Stimulated activated CD8-positive, alpha-beta memory T cell treated with anti-CD3 and anti-CD28 coated beads, Interleukin-4, amount 100 ng/mL, for 48 hours (primary cell): ENCODE data around the gene COL9A2.
"Not testable (repeated sequence)": the region's sequence is repeated elsewhere in the genome, so short reads cannot be mapped to it uniquely, and the experiment has no call there.

Source experiments
- DNase-seq: peaks from one replicate; pipeline ENCODE4 v3.0.0-alpha.2; 2020

The COL9A2 gene

DNA sequence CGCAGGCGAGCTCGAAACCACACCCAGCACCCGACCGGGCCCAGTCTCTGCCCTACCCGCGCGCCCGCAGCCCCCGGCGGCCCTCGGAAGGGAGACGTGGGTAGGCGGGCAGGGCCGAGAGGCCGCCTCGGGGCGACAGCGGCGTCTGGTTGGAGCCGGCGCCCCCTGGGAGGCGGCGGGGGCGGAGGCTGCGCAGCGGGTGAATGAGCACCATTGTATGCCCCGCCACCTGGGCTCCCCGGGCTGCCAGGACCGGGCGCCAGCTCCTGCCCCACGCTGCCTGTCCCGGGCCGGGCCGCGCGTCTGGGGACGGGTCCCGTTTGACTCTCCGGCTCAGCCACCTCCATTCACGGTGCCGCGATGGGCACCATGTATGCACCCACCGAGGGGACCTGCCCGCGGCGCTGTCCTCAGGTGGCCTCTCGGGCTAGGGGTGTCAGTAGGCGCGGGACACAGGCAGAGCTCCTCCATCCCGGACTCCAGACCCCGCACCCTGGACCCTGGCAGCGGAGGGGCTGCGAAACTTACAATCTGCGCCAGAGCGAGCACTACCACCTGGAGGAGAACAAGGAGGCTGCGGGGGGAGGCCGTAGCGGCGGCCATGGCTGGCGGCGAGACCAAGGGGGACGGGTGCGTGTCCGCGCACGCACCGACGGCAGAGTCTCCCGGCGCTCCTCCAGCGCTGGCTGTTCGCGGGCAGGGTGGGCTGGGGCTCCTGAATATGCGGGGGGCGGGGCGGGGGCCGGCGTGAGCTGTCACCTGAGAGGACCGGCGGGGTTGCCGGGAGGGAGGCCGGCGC is at the start of gene COL9A2:
TSS of gene COL9A2 (minus strand) at position 692 of the 799 bp plus-strand sequence. CDS start at position 603, 89 bp downstream.
- peak; percentile 69 for DNase-seq

DNA sequence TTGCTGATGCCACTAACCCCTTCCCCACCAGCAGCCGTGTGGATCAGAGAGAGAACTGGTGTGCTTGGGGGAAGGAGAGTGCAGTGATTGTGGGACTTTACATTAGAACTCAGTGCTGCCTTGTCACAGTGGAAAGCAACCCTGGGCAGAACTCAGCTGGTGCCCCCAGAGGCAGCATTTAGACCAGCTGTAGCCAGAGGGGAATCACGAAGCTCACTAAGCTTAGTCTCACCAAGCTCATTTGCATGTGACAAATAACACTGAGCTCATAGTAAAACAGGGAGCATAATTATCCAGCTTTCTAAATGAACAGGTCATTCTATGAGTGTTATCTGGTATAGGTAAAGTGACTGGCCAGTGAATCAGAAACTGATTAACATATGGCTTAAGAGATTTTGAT is 46.6 kb upstream of the COL9A2 start:
- no peak for DNase-seq

DNA sequence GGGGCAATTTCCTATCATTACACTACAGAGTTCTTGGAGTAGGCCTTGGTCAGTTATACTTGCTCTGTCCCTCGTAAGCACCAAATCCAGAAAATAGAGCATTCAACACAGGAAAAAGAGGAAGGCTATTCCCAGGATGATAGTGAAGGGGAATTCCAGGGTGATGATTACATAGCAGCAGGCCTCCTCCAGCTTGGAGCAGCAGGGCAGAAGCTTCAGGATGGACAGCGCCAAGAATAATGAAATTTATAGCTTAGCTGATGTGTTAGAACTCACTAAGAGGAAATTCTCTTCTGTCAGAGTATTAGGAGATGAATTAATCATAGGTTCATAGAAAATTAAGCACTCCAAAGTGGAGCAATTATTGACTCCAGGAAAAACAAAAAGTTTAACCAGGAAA is 45.6 kb upstream of the COL9A2 start:
- no peak for DNase-seq

DNA sequence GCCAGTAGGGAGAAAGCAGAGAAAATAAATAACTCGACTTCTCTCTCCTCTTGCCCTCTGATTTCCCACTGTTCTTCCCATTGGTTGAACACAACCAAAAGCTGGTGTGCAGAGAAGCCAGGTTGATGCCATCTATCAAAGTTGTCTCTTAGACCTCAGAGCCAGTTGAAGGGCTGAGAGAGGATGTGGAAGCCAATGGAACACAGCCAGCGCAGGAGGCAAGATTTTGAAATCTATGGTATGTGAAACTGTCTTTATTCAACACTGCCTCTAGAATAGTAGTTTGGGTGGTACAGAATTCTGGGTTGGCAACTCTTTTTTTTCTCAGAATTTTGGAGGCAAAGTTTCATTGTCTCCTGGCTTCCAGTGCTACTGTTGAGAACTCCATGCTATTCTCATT is 45.1 kb upstream of the COL9A2 start:
- no peak for DNase-seq

DNA sequence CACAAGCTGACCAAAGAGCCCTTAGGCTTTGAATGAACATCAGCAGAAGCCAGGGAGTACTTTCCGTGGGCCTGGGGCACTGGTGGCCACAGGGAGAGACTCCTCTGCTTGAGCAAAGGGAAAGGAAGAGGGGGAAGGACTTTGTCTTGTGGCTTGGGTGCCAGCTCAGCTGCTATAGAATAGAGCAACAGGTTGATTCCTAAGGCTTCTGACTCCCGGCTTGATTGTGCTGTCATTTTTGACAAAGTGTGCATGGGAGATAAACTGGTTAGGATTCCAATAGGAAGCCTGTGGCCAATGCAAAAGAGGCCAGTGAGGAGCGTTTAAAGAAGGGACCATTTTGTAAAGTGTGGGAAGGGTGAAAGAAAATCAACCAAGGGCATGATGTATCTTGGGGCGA is 44.6 kb upstream of the COL9A2 start:
- DNase-seq: no peak

DNA sequence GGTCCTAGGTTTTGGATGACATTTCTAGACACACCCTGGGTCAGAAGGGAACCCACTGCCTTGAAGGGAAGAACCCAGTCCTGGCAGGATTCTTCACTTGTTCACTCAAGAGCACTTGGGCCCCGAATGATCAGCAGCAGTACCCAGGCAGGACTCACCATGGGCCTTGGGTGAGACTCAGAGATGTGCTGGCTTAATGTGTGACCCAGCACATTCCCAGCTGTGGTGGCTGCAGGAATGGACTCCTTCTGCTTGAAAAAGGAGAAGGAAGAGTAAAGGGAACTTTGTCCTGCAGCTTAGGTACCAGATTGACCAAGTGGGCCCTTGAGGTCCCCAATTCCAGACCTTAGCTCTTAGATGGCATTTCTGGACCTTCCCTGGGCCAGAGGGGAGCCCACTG is 44.1 kb upstream of the COL9A2 start:
- DNase-seq: no peak

DNA sequence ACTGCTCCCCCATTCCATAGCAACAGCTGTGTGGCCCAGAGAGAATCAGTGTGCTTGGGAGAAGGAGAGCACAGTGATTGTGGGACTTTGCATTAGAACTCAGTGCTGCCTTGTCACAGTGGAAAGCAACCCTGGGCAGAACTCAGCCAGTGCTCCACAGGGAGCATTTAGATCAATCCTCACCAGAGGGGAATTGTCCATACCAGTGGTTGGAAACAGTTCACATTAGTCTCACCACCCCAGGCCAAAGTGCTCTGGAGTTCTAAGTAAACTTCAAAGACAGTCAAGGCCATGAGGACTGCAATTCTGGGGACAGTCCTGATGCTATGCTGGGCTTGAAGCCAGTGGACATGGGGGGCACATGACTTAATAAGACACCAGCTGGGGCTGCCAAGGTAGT is 43.5 kb upstream of the COL9A2 start:
- DNase-seq: no peak

DNA sequence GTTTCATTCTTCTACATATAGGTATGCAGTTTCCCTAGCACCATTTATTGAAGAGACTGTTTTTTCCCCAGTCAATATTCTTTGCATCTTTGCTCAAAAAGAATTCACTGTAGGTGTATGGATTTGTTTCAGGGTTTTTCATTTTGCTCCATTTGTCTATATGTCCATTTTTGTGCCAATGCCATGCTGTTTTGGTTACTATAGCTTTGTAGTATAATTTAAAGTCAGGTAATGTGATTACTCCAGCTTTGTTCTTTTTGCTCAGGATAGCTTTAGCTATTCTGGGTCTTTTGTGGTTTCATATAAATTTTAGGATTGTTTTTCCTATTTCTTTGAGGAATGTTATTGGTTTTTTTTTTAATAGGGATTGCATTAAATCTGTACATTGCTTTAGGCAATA is 40.5 kb upstream of the COL9A2 start:
- no peak for DNase-seq

DNA sequence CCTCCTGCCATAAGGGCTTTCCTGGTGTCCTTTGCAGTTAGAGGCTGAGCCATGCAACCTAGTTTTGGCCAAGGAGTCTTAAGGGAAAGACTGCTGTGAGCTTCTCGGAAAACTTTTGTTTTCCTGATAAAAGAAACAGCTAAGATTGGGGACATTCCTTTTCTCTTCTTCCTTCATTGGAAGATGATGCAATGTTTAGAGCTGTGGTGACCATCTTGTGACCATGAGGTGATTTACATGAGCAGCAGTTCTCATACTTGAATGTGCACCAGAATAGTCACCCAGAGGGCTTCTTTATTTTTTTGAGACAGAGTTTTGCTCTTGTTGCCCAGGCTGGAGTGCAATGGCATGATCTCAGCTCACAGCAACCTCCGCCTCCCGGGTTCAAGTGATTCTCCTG is 36.0 kb upstream of the COL9A2 start:
- no peak for DNase-seq

DNA sequence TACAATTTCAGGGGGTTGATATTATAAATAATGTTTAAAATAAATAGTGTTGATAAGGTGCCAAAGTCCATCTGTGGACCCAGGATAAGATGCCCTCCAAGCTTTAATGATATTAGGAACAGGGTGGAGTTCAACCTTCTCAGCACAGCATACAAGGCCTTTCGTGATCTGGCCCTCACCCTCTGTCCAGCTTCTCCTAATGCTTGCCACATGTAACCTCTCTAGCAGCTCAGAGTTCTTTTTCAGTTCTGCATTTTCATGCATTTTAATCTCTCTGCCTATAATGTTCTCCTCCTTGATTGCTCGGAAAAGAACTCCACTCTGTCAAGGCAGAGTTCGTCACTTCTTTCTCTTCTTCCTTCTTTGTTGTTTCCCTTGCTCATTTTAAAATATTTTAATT is 35.0 kb upstream of the COL9A2 start:
- DNase-seq: no peak

DNA sequence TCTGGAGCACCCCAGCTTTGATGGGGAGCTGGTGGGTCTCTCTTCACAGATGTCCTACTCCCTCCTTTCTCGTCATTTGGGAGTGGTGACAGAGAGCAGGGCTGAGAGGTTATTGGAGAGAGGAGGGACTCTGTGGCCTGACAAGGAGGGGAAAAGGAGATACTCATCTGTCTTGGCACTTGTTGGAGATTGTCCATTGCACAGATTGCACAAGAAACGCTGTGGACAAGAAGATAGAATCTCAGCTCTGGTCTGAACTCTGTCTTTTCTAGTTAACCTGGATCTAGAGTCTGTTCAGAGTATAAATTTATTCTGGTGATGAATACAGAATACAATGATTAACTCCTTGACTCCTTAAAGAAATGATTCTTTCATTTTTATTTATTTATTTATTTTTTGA is 34.0 kb upstream of the COL9A2 start:
- no peak for DNase-seq

DNA sequence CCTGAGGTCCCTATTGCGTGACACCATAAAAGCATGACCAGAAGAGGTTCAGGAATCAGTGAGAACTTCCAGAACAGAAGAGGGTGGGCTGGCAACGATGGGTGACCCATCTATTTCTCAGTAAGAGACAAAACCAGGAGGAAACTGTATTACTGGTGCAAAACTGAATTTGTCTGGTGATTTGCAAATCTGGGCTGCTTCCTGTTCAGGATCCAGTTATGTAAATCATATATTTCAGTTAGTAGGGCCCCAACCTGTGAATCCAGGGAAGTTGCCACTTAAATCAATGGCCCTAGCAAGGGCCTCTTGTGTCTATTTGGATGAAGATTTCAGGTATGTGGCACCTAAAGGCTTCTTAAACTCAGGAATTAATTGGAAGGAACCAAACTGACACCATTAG is 33.3 kb upstream of the COL9A2 start:
- no peak for DNase-seq

DNA sequence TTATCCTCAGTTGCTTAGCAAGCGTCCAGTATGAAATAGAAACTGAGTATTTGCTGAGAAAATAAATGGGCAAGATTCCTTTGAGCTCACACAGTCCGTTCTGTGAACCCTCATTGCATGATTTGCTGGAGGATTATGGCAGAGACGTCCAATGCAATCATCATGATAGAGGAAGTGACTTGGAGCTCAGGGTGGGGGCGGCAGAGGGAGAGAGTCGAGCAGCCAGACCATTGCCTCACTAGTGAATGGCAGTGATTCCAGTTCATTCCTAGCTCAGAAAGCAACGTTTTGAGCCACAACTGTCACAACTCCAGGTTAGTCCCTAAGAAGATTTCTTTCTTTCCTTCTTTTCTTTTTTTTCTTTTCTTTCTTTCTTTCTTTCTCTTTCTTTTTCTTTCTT is 27.5 kb upstream of the COL9A2 start:
- peak; percentile 45 for DNase-seq

DNA sequence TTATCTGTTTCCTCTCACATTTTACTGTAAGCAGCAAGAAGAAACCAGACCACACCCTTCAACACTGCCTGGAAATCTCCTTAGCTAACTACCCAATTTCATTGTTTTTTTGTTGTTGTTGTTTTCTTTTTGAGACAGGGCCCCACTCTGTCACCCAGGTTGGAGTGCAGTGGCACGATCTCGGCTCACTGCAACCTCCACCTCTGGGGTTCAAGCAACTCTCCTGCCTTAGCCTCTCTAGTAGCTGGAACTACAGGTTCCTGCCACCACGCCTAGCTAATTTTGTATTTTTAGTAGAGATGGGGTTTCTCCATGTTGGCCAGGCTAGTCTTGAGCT is 25.3 kb upstream of the COL9A2 start:
- DNase-seq: not testable (repeated sequence)

DNA sequence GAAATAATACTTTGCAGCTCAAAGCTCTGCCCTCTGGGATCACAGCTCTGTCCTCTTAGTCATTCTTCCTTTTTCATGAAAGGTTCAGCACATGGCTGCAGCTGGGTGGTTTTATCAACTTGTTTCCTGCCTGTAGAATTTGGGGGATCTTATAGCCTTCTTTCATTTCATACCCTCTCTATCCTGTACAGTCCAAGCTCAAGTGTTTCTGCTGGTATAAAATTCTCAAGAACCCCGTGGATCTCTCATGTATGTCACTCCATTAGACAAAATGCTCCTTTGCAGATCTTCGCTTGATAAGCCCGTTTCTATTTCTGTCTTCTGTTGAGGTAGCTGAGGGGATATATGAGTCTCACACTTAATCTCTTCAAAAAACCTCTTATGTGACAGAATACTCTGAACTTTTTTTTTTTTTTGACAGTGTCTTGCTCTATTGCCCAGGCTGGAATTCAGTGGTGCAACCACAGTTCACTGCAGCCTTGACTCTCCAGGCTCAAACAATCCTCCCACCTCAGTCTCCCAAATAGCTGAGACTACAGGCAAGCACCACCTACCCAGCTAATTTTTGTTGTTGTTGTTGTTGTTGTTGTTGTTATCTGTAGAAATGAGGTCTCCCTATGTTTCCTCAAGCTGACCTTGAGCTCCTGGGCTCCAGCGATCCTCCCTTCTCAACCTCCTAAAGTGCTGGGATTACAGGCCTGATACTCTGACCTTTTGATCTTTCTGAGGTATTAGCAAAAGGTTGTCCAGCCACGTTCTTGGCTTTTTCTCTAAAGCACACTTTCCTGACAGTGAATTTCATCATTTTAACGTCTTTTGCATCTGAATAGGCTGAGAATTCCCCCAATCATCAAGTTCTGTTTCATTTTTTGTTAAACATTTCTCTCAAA is 24.6 kb upstream of the COL9A2 start:
- no peak for DNase-seq

DNA sequence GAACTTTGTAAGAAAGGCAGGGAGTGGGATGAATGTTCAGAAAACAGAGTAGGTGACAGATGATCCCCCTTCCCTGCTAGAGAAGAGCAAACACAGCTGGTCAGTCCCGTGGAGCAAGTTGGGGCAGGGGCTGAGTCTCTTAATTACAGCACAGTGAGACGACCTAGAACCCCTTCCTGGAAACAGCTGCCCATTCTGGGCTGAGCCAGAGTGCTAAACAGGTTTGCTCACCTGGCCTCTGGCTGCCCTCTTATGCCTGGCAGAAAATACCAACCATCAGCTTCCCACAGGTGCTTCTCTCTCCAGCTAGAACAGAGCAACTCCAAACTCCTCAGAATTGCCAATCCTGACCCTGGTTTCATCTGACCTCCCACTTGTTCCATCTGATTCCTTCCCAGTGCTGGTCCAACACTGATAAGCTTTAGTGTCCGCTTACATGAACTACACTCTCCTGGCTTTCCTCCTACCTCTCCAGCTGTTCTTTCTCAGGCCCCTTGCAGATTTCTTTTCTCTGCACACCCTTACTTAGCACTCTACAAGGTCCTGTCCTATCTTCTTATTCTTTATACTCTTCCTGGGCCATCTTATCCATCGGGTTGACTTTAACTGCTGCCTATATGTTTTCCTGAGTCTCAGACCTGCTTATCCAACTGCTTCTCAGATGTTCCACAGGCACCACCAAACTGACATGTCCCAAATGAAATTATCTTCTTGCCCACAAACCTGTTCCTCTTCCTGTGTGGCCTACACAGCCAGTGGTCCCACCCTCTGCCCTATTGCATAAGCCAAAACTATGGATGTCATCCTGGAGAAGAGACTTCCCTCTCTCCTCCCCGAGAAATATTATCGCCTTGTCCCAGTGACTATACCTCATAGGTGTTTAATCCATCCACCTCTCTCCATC is 22.6 kb upstream of the COL9A2 start:
- no peak for DNase-seq

DNA sequence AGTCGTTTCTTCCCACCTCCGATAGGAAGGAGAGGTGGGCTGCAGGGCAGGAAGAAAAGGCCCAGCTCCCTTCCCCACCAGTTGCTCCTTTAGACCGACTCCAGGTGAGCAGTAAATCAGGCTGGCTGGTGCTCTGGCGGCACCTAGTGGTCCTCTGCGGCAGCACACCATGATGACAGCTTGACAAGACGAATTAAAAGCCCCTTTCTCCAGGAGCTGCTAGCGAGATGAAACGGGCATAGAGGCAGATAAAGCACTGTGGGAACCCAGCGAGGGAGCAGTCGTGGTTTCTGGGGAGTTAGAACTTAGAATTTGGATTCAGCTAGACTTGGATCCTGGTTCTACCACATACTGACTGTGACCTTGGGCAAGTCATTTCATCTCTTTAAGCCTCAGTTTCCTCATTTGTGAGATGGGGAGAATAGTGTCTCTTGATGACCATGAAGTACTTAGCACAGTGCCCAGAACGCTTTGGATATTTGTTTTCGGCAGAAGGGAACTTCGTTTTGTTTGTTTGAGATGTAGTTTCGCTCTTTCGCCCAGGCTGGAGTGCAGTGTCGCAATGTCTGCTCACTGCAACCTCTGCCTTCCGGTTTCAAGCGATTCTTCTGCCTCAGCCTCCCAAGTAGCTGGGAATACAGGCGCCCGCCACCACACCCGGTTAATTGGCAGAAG is 21.8 kb upstream of the COL9A2 start:
- DNase-seq: peak; percentile 96

DNA sequence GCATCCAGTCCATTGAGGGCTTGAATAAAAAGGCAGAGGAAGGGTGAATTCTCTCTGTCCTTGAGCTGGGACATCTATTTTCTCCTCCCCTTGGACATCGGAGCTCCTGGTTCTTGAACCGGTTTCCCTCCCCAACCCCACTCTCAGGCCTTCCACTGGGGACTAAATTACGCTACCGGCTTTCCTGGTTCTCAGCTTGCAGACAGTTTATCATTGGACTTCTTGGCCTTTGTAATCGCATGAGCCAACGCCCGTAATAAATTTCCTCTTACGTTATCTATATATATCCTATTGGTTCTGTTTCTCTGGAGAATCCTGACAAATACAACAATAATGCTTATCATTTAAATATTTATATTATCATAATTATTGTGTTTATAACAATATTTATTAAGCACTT is 20.4 kb upstream of the COL9A2 start:
- DNase-seq: no peak

DNA sequence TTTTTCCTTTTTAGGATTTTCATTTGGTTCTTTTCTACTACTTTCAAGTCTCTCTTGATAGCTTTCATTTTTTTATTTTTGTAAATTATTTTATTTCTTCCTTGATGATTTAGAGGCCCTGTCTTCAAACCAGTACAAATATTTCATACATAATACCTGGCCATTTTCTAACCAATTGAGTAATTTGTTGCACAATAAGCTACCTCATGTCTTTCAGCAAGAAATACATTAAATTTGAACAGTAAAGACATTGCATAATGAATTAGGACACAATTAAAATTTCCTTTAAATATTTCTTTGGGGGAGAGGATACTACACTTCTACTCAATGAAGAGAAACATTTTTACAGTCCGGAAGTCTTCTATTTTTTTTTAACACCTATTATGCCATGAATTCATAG is 15.6 kb upstream of the COL9A2 start:
- no peak for DNase-seq

DNA sequence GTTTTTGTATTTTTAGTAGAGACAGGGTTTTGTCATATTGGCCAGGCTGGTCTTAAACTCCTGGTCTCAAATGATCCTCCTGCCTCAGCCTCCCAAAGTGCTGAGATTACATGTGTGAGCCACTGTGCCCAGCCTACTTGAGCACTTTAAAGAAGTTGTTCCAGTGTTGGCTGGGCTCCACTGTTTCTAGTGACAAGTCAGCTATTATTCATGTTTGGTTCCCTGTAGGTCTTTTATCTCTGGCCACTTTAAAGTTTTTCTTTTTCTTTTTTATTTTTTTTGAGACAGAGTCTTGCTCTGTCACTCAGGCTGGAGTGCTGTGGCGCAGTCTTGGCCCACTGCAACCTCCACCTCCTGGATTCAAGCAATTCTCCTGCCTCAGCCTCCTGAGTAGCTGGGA is 14.3 kb upstream of the COL9A2 start:
- DNase-seq: not testable (repeated sequence)

DNA sequence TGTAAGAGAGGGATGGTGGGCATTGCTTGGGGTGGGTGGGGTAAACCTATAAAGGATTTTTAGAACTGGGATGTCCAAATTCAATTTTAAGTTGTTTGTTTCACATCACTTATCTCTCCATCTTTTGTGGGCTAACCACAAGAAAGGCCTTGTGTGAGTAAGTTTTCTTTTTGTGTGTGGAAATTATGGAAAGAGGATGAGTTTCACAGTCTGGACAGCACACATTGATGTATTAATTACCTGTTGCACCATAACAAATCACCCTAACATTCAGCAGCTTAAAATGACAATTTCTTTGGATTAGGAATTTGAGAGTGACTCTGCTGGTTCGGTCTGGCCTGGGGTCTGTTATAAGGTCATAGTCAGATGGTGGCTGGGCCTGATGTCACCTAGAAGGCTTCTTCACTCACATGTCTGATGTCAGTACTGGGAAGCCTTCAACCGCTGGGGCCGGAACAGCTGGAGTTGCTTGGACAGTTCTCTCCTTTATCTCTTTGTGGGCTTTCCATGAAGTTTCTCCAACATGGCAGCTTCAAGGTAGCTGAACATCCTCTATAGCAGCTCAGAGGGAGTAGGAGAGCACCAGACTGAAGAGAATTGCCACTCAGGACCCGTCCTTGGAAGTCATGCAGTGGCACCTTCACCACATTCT is 2.0 kb upstream of the COL9A2 start:
- no peak for DNase-seq

DNA sequence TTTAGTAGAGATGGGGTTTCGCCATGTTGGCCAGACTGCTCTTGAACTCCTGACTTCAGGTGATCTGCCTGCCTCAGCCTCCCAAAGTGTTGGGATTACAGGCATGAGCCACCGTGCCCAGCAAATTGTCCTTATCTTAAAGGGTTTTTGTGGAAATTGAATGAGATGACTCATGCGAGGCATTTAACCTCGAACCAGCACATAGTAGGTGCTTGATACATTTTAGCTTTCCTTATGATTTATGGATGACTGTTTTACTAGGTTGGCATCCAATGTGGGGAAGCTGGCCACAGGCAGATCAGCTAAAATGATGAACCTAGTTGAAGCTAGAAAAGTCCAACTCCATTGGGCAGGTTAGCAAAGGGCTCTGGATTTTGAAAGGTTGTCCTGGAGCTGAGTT is 1.4 kb upstream of the COL9A2 start:
- no peak for DNase-seq
